Activated CD4-positive, alpha-beta T cell treated with anti-CD3 and anti-CD28 coated beads, Interleukin-2, amount 10 ng/mL, durations not matched to agents 24 days and 14 days (primary cell): Measurements from ENCODE around the gene PRSS57. TPM values are rescaled to one million over a fixed set of nuclear protein-coding genes. Genes with fewer than 3 reads are reported as not detected.
A peak's percentile ranks its signal among the peaks of the same experiment; 100 is the strongest.

ENCODE experiments used
- DNase-seq: peaks from one replicate; pipeline ENCODE4 v3.0.0; 2022
- H3K27ac Mint-ChIP-seq: one replicate; pipeline ENCODE4 v1.8.0; 2022; ENCODE audit warnings: mild to moderate bottlenecking, mixed read lengths
- H3K27me3 Mint-ChIP-seq: one replicate; pipeline ENCODE4 v1.8.0; 2022; ENCODE audit warnings: mixed read lengths
- H3K36me3 Mint-ChIP-seq: one replicate; pipeline ENCODE4 v1.8.0; 2022; ENCODE audit warnings: low read depth, mild to moderate bottlenecking, mixed read lengths
- H3K4me1 Mint-ChIP-seq: one replicate; pipeline ENCODE4 v1.8.0; 2021; ENCODE audit warnings: mixed read lengths
- H3K4me3 Mint-ChIP-seq: one replicate; pipeline ENCODE4 v1.8.0; 2022; ENCODE audit warnings: mild to moderate bottlenecking, moderate library complexity, mixed read lengths
- H3K9me3 Mint-ChIP-seq: one replicate; pipeline ENCODE4 v1.8.0; 2021; ENCODE audit warnings: mixed read lengths
- intact Hi-C: fragments of 100-400 bp; cut with micrococcal nuclease; formaldehyde crosslinking; loops from one replicate; pipeline ENCODE4 v1.15.1; 2023
- total RNA-seq: library from RNA; stranded (reverse); gene quantifications from 2 replicates; pipeline ENCODE4 v1.2.3, GENCODE V29; 2022

Gene PRSS57
- total RNA-seq, 1 donor from 2014 or later = not detected

DNA sequence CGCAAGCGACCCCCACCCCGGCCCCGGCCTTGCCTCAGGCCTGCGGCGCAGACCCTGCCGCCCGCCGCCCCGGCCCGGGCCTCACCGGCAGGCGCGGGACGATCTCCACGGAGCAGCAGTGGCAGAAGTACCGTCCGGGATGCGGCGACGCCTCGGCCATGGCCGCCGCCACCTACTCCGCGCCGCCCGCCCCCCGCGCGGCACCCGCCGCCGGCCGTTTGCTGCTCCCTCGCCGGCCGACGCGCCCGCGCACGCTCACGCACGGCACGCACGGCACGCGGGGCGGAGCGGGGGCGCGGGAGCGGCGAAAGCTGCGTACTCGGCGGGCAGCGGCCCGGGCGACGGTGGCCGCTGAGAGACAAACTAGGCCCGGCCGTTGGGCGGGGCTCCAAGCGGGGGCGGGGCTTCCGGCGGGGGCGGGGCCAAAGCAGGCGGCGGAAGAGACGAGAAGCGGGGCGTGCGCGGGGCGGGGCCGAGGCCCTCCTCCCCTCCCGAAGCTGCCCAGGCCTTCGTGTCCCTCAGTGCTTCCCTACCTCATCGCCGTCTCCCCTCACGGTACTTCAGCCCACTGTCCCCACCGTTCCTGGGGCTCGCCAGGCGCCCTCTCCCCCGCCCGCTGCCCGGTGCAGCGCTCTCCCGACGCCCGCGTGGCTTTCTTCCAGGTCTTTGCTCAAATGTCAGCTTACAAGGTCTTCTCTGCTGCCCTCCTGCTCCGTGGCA is 32.1 kb downstream of the PRSS57 start, which contains the start of gene RNF126:
RNF126 (minus strand) TSS at position 253 of the 720 bp plus-strand sequence; CDS start at position 160, 93 bp downstream.
- peaks cover 15% of the 10 kb centered on the region for H3K36me3 Mint-ChIP-seq
- H3K4me1 Mint-ChIP-seq = peaks cover 20% of the 10 kb centered on the region
- peak; percentile 96 for DNase-seq
- intact Hi-C loops = loop anchor here (1.0 kb wide), 5 partner anchors 17 to 134 kb away; partner anchors contain the start of genes BSG, POLRMT and PTBP1
- H3K4me3 Mint-ChIP-seq = peak within 1 kb of the TSS; percentile 94
- H3K27me3 Mint-ChIP-seq = peaks cover 2% of the 10 kb centered on the region
- no peaks in the 10 kb centered on the region for H3K9me3 Mint-ChIP-seq
- peak within 1 kb of the TSS; percentile 93 for H3K27ac Mint-ChIP-seq

DNA sequence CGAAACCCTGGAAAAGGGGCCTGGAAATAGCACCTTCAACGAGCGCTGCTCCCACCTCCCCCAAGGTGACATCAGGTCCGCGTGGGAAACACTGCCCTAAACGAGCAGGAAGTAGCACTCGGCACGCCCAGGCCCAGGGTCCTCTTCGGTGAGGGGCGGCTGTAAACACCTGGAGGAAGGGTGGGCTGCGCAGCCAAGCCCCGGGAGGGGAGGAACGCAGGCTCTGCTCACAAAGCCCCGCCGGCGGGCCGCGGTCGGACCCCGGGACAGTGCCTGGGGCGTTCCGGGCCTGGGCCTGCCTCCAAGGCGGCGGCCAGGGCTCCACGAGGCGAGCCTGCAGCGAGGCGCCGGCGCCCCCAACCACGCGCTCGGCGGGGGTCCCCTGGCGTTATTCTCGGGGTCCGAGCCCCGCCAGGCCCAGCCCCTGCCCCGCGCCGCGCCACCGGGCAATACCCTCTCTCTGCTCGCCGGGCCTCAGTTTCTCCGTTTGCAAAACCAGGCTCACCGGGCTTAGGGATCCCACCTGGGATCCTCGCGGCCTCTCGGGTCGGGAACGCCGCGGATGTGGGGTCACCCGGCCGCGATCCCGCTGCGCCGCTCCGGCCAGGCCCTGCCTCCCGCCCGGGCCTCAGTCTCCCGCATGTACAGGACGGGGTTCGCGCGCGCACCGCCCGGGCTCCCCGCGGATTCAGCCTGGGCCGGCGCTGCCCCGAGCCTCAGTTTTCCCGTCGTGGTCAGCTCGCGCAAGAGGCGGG is 32.9 kb downstream of the PRSS57 start:
- intact Hi-C loops = loop anchor here (1.0 kb wide), 2 partner anchors 29 to 90 kb away; partner anchors contain the start of genes BSG and POLRMT
- DNase-seq = peak; percentile 93
- Mint-ChIP-seq H3K27ac (peak overlapping the region; percentile 93), H3K9me3 (no peaks in the 10 kb centered on the region), H3K4me3 (peak overlapping the region; percentile 94), H3K27me3 (no peaks in the 10 kb centered on the region), H3K36me3 (peaks cover 16% of the 10 kb centered on the region), H3K4me1 (peaks cover 20% of the 10 kb centered on the region)

DNA sequence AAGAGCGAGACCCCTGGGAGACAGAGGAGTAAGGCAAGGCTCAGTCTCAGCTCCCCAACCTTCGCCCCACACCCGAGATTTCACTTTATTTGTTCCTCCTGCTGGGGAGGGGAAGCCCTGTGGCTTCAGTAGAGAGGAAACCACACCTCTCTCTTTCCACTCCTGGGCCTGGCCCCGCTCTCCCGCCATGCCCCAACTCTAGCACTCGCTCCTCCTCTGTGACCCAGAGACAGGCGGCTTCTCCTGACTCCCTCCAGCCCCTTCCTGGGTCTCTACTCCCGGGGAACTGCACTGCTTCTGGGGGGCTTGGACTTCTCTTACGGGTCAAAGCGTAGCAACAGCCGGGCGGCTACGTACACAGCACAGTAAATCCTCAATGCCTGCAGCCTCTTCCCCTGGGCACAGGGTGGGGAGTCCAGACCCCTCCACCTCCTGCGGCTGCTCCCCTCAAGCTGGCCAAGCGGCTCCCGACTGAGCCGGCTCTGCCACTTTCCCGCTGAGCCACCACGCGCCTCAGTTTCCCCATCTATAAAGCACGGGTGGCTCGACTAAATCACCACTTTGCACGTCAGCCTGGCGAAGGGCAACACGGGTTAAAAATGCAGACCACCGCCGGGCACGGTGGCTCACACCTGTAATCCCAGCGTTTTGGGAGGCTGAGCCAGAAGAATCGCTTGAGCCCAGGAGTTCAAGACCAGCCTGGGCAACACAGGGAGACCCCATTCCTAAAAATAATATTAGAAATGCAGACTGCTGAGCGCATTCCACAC is 33.6 kb downstream of the PRSS57 start:
- Mint-ChIP-seq H3K36me3 (peaks cover 17% of the 10 kb centered on the region), H3K4me3 (peak overlapping the region; percentile 94), H3K4me1 (peaks cover 20% of the 10 kb centered on the region), H3K9me3 (no peaks in the 10 kb centered on the region), H3K27ac (peak overlapping the region; percentile 93), H3K27me3 (no peaks in the 10 kb centered on the region)
- intact Hi-C loops = loop anchor here (1.0 kb wide), 2 partner anchors 28 to 89 kb away; partner anchors contain the start of genes BSG and POLRMT
- peak; percentile 93 for DNase-seq

DNA sequence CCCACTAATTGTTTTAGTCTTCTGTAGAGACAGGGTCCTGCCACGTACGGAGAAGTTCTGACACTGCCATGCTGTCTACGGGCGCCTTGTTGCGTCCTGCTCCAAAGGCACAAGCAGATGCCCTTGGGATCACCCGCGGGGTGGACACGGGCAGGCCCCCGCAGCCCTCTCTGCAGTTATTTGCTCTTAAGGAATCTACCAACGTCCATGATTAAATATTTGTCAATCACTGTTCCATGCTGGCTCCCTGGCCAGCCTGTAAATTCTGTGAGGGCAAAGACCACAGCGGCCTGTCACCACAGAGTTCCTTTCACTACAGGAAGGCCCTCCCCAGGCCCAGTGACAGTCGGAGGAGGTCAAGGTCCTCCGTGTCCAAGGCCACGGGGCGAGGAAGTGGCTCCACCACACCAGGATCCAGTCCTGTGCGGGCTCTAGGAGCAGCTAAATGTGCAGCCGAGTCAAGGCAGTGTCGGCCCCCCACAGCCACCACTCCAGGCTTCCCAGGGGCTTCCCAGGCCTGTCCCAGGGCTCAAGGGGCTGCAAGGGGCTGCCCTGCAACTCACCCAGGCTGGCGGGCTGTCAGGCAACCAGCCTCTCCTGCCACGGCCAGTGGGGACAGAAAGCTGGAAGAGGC is 34.3 kb downstream of the PRSS57 start:
- Mint-ChIP-seq H3K4me3 (peak overlapping the region; percentile 94), H3K27me3 (no peaks in the 10 kb centered on the region), H3K36me3 (peaks cover 21% of the 10 kb centered on the region), H3K9me3 (no peaks in the 10 kb centered on the region), H3K4me1 (peaks cover 20% of the 10 kb centered on the region), H3K27ac (peak overlapping the region; percentile 93)
- intact Hi-C loops = no loop called here
- no peak for DNase-seq

DNA sequence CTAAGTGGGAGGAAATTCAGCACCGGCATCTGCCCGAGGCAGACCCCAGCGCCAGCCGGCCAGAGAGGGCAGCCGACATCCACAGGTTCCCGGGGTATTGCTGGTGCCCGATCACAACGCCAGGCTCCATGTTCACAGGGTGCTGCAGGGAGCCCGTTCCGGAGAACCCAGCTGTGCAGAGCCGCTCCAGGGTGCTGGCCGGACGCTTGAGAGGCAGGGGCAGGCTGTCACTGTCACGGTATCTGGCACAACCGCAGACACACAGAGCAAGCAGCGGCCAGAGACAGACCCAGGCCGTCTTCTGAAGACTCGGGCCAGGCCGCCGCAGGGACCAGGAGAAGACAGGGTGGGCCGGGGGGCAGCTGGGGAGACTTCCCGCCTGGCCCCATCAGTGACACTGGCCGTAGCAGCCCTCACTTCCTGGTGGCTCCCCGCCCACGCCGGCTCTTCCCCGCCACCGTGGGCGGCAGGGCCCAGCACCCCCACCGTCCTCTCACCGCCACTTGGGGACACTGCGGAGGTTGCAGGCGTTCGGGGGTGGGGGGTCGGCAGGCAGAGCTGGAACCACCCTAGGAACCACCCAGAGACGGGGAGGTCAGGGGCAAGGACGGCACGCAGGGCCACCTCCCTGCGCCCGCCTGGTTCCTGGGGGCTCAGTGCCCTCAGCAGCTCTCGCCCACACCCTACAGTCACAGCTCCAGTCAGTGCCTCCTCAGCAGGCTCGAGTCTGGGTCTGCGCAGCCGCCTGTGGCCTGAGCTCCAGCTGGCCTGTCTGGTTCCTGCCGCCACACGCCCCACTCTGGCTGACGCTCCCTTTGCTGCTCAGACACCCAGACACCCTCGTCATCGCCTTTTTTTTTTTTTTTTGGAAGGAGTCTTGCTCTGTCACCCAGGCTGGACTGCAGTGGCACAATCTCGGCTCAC is 36.1 kb downstream of the PRSS57 start:
- intact Hi-C loops = no loop called here
- peaks cover 31% of the 10 kb centered on the region for H3K36me3 Mint-ChIP-seq
- peaks cover 15% of the 10 kb centered on the region for H3K4me1 Mint-ChIP-seq
- H3K4me3 Mint-ChIP-seq = peak overlapping the region; percentile 94
- no peak for DNase-seq
- no peaks in the 10 kb centered on the region for H3K9me3 Mint-ChIP-seq
- peak overlapping the region; percentile 93 for H3K27ac Mint-ChIP-seq
- no peaks in the 10 kb centered on the region for H3K27me3 Mint-ChIP-seq

DNA sequence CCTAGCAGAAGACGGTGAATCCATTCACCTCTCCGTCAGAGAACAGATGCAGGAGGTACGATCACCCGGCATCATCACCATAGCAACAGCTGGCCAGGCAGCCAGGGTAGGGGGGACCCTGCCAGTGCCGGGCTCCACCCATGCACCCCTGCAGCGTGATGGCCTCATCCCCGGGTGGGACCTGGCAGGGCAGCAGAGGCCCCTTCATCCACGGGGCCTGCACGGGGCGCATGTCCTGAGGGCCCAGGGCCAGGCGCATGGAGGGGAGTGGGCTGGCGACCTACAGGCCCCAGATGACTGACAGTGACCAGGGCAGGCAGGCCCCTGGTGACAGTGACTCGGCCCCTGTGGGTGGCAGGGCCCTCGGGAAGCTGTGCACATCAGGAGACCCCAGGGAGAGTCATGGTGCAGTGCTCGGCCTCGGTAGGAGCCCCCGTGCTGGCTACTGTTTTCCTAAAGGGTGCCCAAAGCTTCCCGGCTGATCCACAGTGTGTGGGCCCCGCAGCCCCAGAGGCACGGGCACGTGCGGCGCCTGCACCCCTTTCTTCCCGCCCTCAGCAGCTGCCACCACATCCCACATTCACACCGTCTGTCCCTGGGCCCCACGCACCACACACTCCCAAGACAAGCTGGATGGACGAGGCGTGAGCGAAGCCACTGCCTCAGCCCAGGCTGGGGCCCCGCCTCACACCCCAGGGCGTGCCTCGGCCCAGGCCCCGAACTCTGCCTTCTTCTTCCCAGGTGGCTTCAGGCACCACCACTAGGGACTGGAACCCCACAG is 37.0 kb downstream of the PRSS57 start:
- DNase-seq = no peak
- Mint-ChIP-seq H3K27me3 (no peaks in the 10 kb centered on the region), H3K4me3 (no peak overlapping the region), H3K9me3 (no peaks in the 10 kb centered on the region), H3K36me3 (peaks cover 36% of the 10 kb centered on the region), H3K27ac (no peak overlapping the region), H3K4me1 (peaks cover 9% of the 10 kb centered on the region)
- intact Hi-C loops = no loop called here

DNA sequence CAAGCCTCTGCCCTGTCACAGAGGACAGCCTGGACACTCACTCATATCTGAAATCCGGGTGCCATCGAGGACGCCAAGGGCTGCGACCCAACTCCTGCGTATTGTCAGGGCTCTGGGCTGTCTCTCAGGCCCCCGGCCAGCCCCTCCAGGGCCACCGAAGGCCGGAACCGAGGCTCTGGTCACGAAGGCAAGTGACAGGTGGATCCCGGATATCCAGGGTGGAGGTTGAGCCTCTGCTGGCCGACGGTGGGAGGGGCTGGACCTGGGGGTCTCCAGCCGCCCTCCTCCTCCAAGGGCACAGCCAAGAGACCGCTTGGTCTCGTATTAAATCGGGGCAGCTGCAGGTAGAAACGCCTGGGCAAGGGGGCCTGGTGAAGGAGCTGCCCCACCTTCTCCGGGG is 37.6 kb downstream of the PRSS57 start:
- peaks cover 9% of the 10 kb centered on the region for H3K4me1 Mint-ChIP-seq
- peaks cover 36% of the 10 kb centered on the region for H3K36me3 Mint-ChIP-seq
- intact Hi-C loops = no loop called here
- H3K9me3 Mint-ChIP-seq = no peaks in the 10 kb centered on the region
- H3K27ac Mint-ChIP-seq = no peak overlapping the region
- H3K27me3 Mint-ChIP-seq = no peaks in the 10 kb centered on the region
- no peak for DNase-seq
- no peak overlapping the region for H3K4me3 Mint-ChIP-seq

DNA sequence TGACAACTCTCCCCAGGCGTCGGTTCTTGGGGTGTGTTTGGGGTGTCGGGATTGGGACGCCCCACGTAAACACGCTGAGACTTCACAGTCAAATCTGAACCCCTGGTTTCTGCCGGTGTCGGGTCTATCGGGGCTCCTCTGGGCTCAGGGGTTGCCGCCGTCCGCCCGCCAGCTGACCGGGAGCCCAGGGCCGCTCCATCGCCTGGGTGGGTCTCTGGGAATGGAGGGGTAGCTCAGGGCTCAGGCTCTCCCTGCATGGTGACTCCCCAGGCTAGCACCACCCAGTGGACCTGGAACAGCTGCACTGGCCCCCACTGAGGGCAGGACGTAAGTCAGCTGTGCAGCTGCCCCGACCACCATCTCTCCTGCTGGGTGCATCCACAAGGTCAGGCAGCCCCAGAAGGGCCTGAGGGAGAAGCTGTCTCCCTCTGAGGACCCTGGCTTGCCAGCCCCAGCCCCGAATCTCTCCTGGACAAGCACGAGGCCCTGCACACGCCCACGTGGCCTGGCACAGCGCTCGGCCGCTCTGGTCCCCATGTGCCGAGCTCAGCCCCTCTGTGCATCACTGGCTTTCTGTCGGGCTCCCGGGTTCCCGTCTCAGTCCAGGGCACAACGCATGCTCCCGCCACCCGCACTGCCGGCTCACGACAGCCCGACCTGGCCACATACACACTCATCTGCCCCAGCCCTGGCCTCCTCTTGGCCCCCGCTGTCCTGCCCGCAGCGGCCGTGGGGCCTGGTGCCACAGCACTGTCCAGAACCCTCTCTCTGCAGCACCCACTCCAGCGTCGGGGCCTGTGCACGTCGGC is 38.3 kb downstream of the PRSS57 start:
- intact Hi-C loops = no loop called here
- DNase-seq = no peak
- Mint-ChIP-seq H3K9me3 (no peaks in the 10 kb centered on the region), H3K4me1 (peaks cover 9% of the 10 kb centered on the region), H3K27ac (no peak overlapping the region), H3K4me3 (no peak overlapping the region), H3K27me3 (no peaks in the 10 kb centered on the region), H3K36me3 (peaks cover 35% of the 10 kb centered on the region)

DNA sequence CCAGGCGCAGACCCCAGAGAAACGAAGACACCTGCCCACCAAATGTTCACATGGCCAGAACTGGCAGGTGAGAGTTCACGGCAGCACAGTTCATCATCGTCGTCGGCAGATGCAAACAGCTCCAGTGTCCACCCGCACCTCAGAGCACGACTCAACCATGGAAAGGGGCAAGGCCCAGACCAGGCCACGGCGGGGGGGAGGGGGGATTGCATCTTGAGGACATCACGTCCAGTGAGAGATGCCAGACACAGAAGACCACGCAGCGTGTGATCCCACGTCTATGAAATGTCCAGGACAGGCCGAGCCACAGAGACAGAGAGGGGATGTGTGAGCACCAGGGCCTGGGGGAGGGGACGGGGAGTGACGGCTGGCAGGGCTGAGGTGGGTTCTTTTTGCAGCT is 39.6 kb downstream of the PRSS57 start:
- DNase-seq = no peak
- Mint-ChIP-seq H3K27me3 (no peaks in the 10 kb centered on the region), H3K4me3 (no peak overlapping the region), H3K4me1 (peaks cover 5% of the 10 kb centered on the region), H3K27ac (peak overlapping the region; percentile 34), H3K36me3 (peaks cover 31% of the 10 kb centered on the region), H3K9me3 (no peaks in the 10 kb centered on the region)
- intact Hi-C loops = no loop called here

DNA sequence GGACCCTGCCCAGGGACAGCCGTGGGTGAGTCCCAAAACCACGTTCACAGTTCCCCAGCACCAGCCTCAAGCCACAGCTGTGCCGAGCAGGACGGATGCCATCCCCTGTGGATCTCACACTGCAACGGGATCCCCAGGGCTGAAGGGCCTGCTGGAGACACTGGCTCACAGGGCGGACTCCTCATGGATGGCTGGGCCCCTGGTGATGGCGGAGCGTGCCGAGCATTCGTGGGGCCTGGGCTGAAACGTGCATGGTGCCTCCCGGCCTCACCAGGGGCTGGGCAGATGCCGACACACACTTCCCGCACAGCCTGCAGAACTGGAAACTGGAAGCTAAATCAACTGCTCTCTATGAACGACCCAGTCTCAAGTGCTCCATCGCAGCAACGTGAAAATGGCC is 41.8 kb downstream of the PRSS57 start:
- no peak for DNase-seq
- peaks cover 32% of the 10 kb centered on the region for H3K36me3 Mint-ChIP-seq
- peaks cover 2% of the 10 kb centered on the region for H3K4me1 Mint-ChIP-seq
- H3K4me3 Mint-ChIP-seq = no peak overlapping the region
- H3K27me3 Mint-ChIP-seq = no peaks in the 10 kb centered on the region
- intact Hi-C loops = no loop called here
- H3K9me3 Mint-ChIP-seq = no peaks in the 10 kb centered on the region
- no peak overlapping the region for H3K27ac Mint-ChIP-seq

DNA sequence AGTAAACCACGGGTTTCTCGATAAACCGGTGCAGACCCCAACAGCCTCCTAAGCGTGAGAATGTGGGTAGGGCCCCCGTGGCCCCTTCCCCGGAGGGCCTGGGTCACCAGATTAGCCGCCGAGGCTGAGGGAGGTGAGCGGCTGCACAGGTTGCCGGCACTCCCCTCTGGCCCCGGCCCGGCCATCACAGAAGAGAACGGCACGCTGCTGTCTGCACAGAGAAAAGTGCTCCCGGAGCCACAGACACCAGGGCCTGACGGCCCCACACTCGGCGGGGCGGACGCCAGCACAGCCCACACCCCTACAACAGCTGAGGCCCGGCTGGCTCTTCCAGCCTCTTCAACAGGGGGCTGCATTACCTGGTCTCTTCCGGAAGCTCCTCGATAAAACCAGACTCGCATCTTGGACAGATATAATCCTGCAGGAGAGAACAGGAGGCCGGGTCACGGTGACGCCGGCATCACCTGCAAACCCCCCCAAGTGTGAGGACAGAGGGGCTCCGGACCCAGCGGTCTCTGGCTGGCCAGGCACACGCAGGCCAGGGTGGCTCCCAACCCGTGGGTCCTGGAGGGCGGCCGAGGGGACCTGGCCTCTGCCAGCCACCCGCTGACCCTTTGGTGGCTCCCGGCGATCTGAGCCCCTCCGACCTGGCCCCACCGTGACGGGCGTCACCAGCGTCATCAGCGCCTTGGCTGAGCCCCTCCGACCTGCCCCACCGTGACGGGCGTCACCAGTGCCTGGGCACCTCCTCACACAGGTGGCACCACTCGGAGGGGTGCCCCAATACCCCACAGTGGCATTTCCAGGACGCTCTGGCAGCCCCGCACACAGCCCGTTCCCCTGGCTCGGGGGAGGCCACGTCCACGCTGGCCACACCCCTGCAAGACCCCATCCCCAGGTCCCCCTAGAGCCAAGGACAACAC is 42.5 kb downstream of the PRSS57 start:
- H3K27ac Mint-ChIP-seq = no peak overlapping the region
- H3K4me3 Mint-ChIP-seq = no peak overlapping the region
- no peaks in the 10 kb centered on the region for H3K27me3 Mint-ChIP-seq
- peaks cover 34% of the 10 kb centered on the region for H3K36me3 Mint-ChIP-seq
- peaks cover 2% of the 10 kb centered on the region for H3K4me1 Mint-ChIP-seq
- no peak for DNase-seq
- no peaks in the 10 kb centered on the region for H3K9me3 Mint-ChIP-seq
- intact Hi-C loops = no loop called here
